Measurements from ENCODE around the gene OR52B4. TPM values are rescaled to one million over a fixed set of nuclear protein-coding genes. Genes with fewer than 3 reads are reported as not detected.

OR52B4 gene
- total RNA-seq = not detected in 2 replicates

GRCh38 chr11:4368286-4368685 is at the start of gene OR52B4:
TSS of gene OR52B4 (minus strand) at chr11:4368386. CDS start at chr11:4368295, 91 bp downstream.

GRCh38 chr11:4393209-4393857 is 25.1 kb upstream of the OR52B4 start, which contains the start of gene TRIM21:
TSS of gene TRIM21 (minus strand) at chr11:4393702. CDS start at chr11:4390409, 3,293 bp downstream.

Other genes with a start within 250 kb of the OR52B4 start
- gene TRIM21, start 25.3 kb upstream of the OR52B4 start, total RNA-seq = 24.0 and 62.8 TPM in 2 replicates
- gene OR52K2, start 80.9 kb upstream of the OR52B4 start, total RNA-seq = not detected in 2 replicates
- not detected in 2 replicates for gene OR52K1, start 114.3 kb upstream of the OR52B4 start, total RNA-seq
- not detected in 2 replicates for gene OR52M1, start 176.8 kb upstream of the OR52B4 start, total RNA-seq
- gene OR52I2, start 213.4 kb upstream of the OR52B4 start, total RNA-seq = not detected in 2 replicates
- not detected in 2 replicates for gene OR52I1, start 225.7 kb upstream of the OR52B4 start, total RNA-seq
- 11.4 and 20.1 TPM in 2 replicates for gene TRIM68, start 239.8 kb upstream of the OR52B4 start, total RNA-seq